Chondrocyte (in vitro differentiated cells): Measurements from ENCODE around the gene RASGRP2. TPM values are rescaled to one million over a fixed set of nuclear protein-coding genes. Genes with fewer than 3 reads are reported as not detected.

Experiments
- DNase-seq: peaks from one replicate; pipeline ENCODE4 v3.0.0; 2021; ENCODE audit warnings: mixed read lengths, low spot score
- H3K27ac Mint-ChIP-seq: one replicate; pipeline ENCODE4 v1.8.0; 2021; ENCODE audit warnings: mild to moderate bottlenecking, moderate library complexity, mixed read lengths; ENCODE audit not compliant: unreplicated experiment
- H3K27me3 Mint-ChIP-seq: 2 replicates; pipeline ENCODE4 v1.8.0; 2021; ENCODE audit warnings: low read depth, mixed read lengths
- H3K36me3 Mint-ChIP-seq: 2 replicates; pipeline ENCODE4 v1.8.0; 2021; ENCODE audit warnings: low read depth, mixed read lengths
- H3K4me1 Mint-ChIP-seq: 2 replicates; pipeline ENCODE4 v1.8.0; 2021; ENCODE audit warnings: low read depth, mild to moderate bottlenecking, mixed read lengths
- H3K4me3 Mint-ChIP-seq: one replicate; pipeline ENCODE4 v1.8.0; 2021; ENCODE audit warnings: mild to moderate bottlenecking, moderate library complexity, mixed read lengths; ENCODE audit not compliant: unreplicated experiment
- H3K9me3 Mint-ChIP-seq: 2 replicates; pipeline ENCODE4 v1.8.0; 2021; ENCODE audit warnings: low read depth, mixed read lengths
- CTCF ChIP-seq: fragments of 200-600 bp; sonication (generic); IDR thresholded peaks from 2 replicates; pipeline ENCODE4 v1.5.0; 2021; ENCODE audit warnings: antibody characterized with exemption, mild to moderate bottlenecking, moderate library complexity
- total RNA-seq: library from RNA; stranded (reverse); gene quantifications from 3 replicates; pipeline ENCODE4 v1.2.1, GENCODE V29; 2021

Gene RASGRP2
- total RNA-seq, 1 donor from 2014 or later: 11.4 TPM

GRCh38 chr11:64745189-64745520 is 1.2 kb upstream of the RASGRP2 start:
- no peak for TF ChIP-seq CTCF
- Mint-ChIP-seq H3K36me3 (no peaks in the 10 kb centered on the region), H3K9me3 (no peaks in the 10 kb centered on the region), H3K4me3 (peak overlapping the region; percentile 68), H3K4me1 (peaks cover 22% of the 10 kb centered on the region), H3K27ac (peak overlapping the region; percentile 86), H3K27me3 (no peaks in the 10 kb centered on the region)
- no peak for DNase-seq

- no peak for DNase-seq
- no peaks in the 10 kb centered on the region for H3K9me3 Mint-ChIP-seq
- no peak overlapping the region for H3K27ac Mint-ChIP-seq
- no peaks in the 10 kb centered on the region for H3K36me3 Mint-ChIP-seq
- H3K27me3 Mint-ChIP-seq: no peaks in the 10 kb centered on the region
- peak overlapping the region; percentile 75 for H3K4me3 Mint-ChIP-seq
- peaks cover 22% of the 10 kb centered on the region for H3K4me1 Mint-ChIP-seq
- no peak for TF ChIP-seq CTCF
Measured at GRCh38 chr11:64744544-64745188, 724 bp upstream of the RASGRP2 start.

DNA sequence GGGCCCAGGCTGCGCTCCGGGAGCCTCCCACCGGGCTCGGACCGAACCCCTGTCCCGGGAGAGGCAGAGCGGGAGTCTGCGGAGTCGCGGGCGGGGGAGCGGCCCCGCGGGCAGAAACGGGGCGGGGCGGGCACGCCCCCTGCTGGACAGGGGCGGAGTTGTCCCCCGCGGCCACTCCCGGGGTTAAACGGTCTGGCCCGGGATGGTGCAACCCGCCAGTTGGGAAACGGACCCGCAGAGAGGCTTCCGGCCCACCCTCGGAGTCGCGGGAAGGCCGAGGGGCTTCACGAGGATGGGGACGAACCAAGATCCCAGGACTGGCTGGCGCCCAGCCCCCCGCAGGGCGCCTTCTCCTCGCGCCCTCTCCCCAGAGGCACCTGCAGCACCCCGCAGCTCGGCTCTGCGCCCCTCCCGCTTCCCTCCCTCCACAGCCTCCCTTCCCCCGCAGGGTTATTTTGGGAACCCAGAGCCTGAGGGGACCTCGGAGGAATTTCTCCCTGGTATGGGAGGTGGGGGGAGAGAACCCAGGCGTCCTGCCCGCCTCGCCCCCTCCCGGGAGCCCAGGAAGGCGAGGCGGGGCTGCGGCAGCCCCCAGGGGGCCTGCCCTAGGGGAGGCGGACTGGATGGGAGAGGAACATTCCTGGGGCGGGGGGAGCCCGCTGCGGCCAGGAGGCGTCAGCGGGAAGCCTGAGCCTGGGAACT is 902 bp downstream of the RASGRP2 start:
- Mint-ChIP-seq H3K27me3 (no peaks in the 10 kb centered on the region), H3K4me3 (peak overlapping the region; percentile 41), H3K36me3 (no peaks in the 10 kb centered on the region), H3K27ac (no peak overlapping the region), H3K9me3 (no peaks in the 10 kb centered on the region), H3K4me1 (peaks cover 15% of the 10 kb centered on the region)
- DNase-seq: no peak
- TF ChIP-seq CTCF: peak; percentile 90

DNA sequence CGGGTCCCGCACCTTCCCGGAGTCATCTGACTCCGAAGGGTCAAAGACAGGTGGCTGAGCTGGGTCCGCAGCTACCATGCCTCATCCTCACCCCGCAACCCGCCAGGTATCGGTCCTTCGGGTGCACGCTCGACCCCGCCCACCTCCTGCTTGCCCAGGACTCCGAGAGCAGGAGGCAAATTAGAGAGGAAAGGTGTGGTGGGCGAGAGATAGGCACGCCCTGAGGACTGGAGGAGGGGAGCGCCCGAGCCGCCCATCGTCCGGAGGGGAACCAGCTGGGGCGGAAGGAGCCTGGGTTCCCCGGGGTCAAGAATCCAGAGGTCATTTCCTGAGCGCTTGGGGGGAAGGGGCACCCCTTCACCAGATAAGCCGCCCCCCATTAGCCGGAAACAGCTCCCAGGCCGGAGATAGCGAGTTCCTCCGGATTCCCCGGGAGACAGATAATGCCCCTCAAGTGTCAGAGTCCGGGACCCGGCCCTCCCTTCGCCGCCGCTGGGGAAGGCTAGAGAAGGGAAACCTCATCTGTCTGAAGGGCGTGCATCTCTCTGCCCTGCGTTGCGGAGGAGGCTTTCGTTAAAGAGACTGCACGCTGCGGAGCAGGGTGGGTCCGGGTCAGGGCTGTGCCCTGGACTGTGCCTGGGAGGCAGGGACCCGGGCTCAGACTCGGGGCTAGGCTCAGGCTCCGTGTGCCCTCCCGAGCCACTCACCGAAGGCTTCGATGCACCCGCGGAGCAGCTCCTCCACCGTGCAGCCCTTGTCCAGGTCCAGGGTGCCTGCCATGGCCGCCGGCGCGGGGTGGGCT is 1.7 kb downstream of the RASGRP2 start:
- DNase-seq: no peak
- Mint-ChIP-seq H3K4me3 (peak overlapping the region; percentile 41), H3K27me3 (no peaks in the 10 kb centered on the region), H3K36me3 (no peaks in the 10 kb centered on the region), H3K9me3 (no peaks in the 10 kb centered on the region), H3K4me1 (peaks cover 14% of the 10 kb centered on the region), H3K27ac (no peak overlapping the region)
- TF ChIP-seq CTCF: no peak

DNA sequence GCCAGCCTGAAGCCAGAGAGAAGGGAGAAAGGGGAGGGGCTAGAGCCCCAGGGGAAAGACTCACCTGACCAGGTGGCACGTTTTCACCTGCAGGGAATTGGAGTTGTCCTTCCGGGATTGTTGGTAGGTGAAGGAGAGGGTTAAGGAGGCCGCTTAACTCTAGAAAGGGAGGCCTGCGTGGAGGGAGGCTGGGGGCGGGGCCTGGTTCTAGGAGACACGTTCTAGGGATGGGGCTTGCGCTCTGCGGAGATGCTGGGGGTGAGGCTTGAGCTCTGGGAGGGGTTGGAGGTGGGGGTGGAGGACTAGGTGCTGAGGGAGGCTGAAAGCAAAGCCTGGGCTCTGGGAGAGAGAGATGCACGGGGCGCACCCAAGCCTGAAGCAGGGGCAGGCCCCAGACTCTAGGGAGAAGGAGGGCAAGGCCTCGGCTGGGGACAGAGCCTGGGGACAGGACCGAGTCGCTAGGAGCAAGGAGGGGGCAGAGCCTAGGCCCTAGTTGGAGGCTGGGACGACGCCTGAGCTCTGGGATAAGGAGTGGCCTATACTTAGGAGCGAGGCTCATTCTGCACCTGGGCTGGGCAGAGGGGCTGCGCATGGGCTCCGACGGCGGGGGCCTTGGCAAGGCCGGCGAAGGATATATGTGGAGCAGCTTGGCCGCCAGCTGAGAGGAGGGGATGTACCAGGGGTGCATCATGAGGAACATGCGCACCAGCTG is 2.4 kb downstream of the RASGRP2 start:
- no peak for DNase-seq
- no peak for TF ChIP-seq CTCF
- Mint-ChIP-seq H3K4me3 (peak overlapping the region; percentile 35), H3K4me1 (peaks cover 14% of the 10 kb centered on the region), H3K27ac (no peak overlapping the region), H3K36me3 (peaks cover 3% of the 10 kb centered on the region), H3K27me3 (no peaks in the 10 kb centered on the region), H3K9me3 (no peaks in the 10 kb centered on the region)
